ENCODE results near the gene BMAL1.

The BMAL1 gene

DNA sequence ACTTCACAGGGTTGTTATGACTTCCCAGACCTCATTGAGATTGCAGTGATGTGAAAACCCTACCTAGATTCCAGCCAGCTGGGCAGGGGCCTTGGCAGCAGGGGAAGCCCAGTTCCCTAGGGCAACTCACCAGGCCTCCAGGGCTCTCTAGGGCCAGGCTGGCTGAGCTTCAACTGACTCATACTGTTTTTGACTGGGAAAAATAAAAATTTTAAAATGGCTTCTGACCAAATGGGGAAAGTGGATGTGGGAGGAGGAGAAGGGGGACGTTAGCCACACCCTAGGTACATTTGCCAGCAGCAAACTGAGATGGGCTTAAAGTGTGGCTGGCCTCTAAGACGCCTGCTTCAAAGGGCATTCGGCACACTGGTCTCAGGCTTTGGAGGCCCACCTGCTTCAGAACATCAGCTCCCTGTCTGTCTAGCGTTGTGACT, 39.0 kb downstream of the BMAL1 start:
- no peak overlapping the region for H2AFZ ChIP-seq (ENCODE audit: low read depth, low read length)
- no peaks in the 10 kb centered on the region for H3K36me3 ChIP-seq (ENCODE audit: insufficient read depth, low read length)
- no peaks in the 10 kb centered on the region for H3K9me3 ChIP-seq (ENCODE audit: insufficient read depth, low read length, severe bottlenecking)
- H3K4me3 ChIP-seq (ENCODE audit: low read depth in 1 of 2, low read length in 2 of 2) = no peak overlapping the region
- DNase-seq (no peak), ATAC-seq (ENCODE audit: insufficient read depth, low read depth) (no peak)
- H3K9ac ChIP-seq (ENCODE audit: low read depth, low read length) = no peak overlapping the region
- peaks cover 9% of the 10 kb centered on the region for H3K4me1 ChIP-seq (ENCODE audit: insufficient read depth, low read length)
- H3K27me3 ChIP-seq (ENCODE audit: insufficient read depth, low read length, poor library complexity) = no peaks in the 10 kb centered on the region
- TF ChIP-seq CTCF (IDR thresholded peaks at IDR 0.05; ENCODE audit: borderline replicate concordance, extremely low read depth, low read length, poor library complexity, severe bottlenecking) = no peak
- no peak for TF ChIP-seq EZH2 (IDR thresholded peaks at IDR 0.05; ENCODE audit: borderline replicate concordance, low read depth, low read length, severe bottlenecking)
- peaks cover 42% of the 10 kb centered on the region for H4K20me1 ChIP-seq (ENCODE audit: insufficient read depth, low read length)
- no peak overlapping the region for H3K4me2 ChIP-seq (ENCODE audit: insufficient read depth, low read length)
- H3K79me2 ChIP-seq (ENCODE audit: insufficient read depth, low read length) = peaks cover 18% of the 10 kb centered on the region
- H3K27ac ChIP-seq (ENCODE audit: low read length) = no peak overlapping the region

GRCh38 chr11:13317293-13318080, 39.9 kb downstream of the BMAL1 start:
- Histone ChIP-seq H3K27me3 (ENCODE audit: insufficient read depth, low read length, poor library complexity) (no peaks in the 10 kb centered on the region), H4K20me1 (ENCODE audit: insufficient read depth, low read length) (peaks cover 46% of the 10 kb centered on the region), H3K4me1 (ENCODE audit: insufficient read depth, low read length) (peaks cover 9% of the 10 kb centered on the region), H3K27ac (ENCODE audit: low read length) (no peak overlapping the region), H3K36me3 (ENCODE audit: insufficient read depth, low read length) (no peaks in the 10 kb centered on the region), H2AFZ (ENCODE audit: low read depth, low read length) (no peak overlapping the region), H3K9me3 (ENCODE audit: insufficient read depth, low read length, severe bottlenecking) (no peaks in the 10 kb centered on the region), H3K9ac (ENCODE audit: low read depth, low read length) (no peak overlapping the region), H3K4me3 (ENCODE audit: low read depth in 1 of 2, low read length in 2 of 2) (no peak overlapping the region), H3K79me2 (ENCODE audit: insufficient read depth, low read length) (peaks cover 18% of the 10 kb centered on the region), H3K4me2 (ENCODE audit: insufficient read depth, low read length) (no peak overlapping the region)
- ATAC-seq (ENCODE audit: insufficient read depth, low read depth) = no peak
- TF ChIP-seq CTCF (IDR thresholded peaks at IDR 0.05; ENCODE audit: borderline replicate concordance, extremely low read depth, low read length, poor library complexity, severe bottlenecking) = no peak
- no peak for DNase-seq

GRCh38 chr11:13318498-13319295, 41.1 kb downstream of the BMAL1 start:
- no peak overlapping the region for H2AFZ ChIP-seq (ENCODE audit: low read depth, low read length)
- no peaks in the 10 kb centered on the region for H3K27me3 ChIP-seq (ENCODE audit: insufficient read depth, low read length, poor library complexity)
- ATAC-seq (ENCODE audit: insufficient read depth, low read depth) (peak; percentile 85), DNase-seq (no peak)
- no peak overlapping the region for H3K4me3 ChIP-seq (ENCODE audit: low read depth in 1 of 2, low read length in 2 of 2)
- peaks cover 9% of the 10 kb centered on the region for H3K4me1 ChIP-seq (ENCODE audit: insufficient read depth, low read length)
- H3K9ac ChIP-seq (ENCODE audit: low read depth, low read length) = no peak overlapping the region
- peaks cover 45% of the 10 kb centered on the region for H4K20me1 ChIP-seq (ENCODE audit: insufficient read depth, low read length)
- no peak for TF ChIP-seq EZH2 (IDR thresholded peaks at IDR 0.05; ENCODE audit: borderline replicate concordance, low read depth, low read length, severe bottlenecking)
- no peak for TF ChIP-seq CTCF (IDR thresholded peaks at IDR 0.05; ENCODE audit: borderline replicate concordance, extremely low read depth, low read length, poor library complexity, severe bottlenecking)
- H3K27ac ChIP-seq (ENCODE audit: low read length) = no peak overlapping the region
- no peaks in the 10 kb centered on the region for H3K9me3 ChIP-seq (ENCODE audit: insufficient read depth, low read length, severe bottlenecking)
- no peak overlapping the region for H3K4me2 ChIP-seq (ENCODE audit: insufficient read depth, low read length)
- peaks cover 18% of the 10 kb centered on the region for H3K79me2 ChIP-seq (ENCODE audit: insufficient read depth, low read length)
- H3K36me3 ChIP-seq (ENCODE audit: insufficient read depth, low read length) = no peaks in the 10 kb centered on the region

All from DND-41 (cell line).